GM18520 (cell line): ENCODE data around the gene TWSG1.
"Not testable (repeated sequence)": the region's sequence is repeated elsewhere in the genome, so short reads cannot be mapped to it uniquely, and the experiment has no call there.

Experiments
- ATAC-seq: cut with Tn5 transposase; IDR thresholded peaks from one replicate; pipeline ENCODE4 v1.9.1; 2021; ENCODE audit not compliant: unreplicated experiment

The TWSG1 gene

GRCh38 chr18:9386879-9387278, 52.3 kb downstream of the TWSG1 start:
- ATAC-seq = no peak

DNA sequence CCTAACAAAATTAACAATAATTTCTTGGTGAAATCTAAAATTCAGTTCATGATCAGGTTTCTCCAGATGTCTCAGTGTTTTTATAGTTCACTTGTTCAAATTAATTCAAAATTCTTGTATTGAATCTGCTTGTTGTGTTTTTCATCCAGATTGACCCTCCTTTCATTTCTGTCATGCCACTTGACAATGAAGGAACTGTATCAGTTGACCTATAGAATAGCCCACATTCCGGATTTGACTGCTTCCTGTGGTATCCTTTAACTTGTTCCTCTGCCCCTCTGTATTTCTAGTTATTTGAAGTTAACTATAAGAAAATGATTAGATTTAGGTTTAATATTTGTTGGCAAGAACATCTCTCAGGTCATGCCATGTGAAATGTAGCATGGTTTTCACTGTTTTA, 53.3 kb downstream of the TWSG1 start:
- no peak for ATAC-seq

- no peak for ATAC-seq
Measured at GRCh38 chr18:9389706-9390105, 55.1 kb downstream of the TWSG1 start.

GRCh38 chr18:9392726-9393125, 58.2 kb downstream of the TWSG1 start:
- no peak for ATAC-seq

DNA sequence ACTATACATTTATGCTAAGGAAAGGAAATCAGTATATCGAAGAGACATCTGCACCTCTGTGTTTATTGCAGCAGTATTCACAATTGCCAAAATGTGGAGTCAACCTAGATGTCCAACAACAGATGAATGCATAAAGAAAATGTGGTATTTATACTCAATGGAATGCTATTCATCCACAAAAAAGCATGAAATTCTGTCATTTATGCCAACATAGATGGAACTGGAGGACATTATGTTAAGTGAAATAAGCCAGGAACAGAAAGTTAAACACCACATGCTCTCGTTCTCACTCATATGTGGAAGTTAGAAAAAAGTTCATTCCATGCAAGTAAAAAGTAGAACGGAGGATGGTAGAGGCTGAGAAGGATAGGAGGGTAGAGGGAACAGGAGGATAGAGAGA, 59.5 kb downstream of the TWSG1 start:
- ATAC-seq = no peak

DNA sequence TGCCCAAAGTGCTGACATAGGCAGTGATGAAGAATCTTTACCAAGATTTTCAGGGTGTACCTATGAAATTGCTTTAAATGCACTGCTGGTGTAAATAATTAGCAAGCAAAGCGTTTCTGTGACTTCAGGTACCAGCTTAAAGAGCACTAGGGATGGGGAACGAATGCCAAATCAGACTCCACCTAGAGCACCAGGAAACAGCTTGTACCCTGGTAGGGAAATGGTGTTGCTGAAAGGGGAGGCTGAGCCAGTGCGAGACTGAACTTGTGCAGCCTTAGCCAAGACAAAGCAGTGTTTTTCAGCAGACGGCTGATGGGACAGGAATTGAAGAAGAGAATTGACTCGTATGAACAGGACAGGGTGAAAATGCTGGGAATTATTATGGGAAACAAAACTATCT, 65.6 kb downstream of the TWSG1 start:
- ATAC-seq = no peak

DNA sequence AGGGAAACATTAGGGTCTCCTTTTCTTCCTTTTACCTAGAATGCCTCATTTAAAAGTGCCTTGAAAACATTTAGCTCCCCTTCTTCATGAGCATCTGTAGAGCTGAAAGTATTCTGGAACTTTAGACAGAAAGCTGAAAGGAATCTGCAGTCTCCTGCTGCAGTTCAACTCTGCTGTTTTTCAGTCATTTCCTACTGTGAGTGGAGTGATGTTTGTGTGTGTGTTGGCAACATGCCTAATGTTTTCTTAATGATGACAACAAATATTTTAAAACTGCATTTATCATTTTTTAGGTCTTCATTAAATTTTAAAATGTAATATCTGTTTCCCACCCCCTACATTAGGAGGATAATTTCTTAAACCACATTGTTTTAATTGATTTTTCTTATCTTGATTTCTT, 66.6 kb downstream of the TWSG1 start:
- no peak for ATAC-seq

DNA sequence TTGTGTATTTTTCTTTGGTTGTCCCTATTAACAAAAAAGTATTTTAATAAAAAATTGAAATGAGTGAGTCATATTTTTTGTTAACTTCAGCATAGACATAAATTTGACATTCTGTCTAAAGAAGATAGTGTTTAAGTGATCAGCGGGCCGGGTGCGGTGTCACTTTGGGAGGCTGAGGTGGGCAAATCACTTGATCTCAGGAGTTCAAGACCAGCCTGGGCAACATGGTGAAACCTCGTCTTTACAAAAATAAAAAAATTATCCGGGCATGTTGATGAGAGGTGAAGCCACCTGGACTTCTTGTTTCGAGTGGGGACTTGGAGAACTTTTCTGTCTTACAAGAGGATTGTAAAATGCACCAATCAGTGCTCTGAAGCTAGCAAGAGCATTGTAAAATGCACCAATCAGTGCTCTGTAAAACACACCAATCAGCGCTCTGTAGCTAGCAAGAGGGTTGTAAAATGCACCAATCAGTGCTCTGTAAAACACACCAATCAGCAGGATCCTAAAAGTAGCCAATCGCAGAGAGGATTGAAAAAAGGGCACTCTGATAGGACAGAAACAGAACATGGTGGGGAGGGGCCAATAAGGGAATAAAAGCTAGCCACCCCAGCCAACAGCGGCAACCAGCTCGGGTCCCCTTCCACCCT, 67.9 kb downstream of the TWSG1 start:
- ATAC-seq = not testable (repeated sequence)

- ATAC-seq = no peak
Measured at GRCh38 chr18:9403795-9404564, 69.4 kb downstream of the TWSG1 start.

- no peak for ATAC-seq
Measured at GRCh38 chr18:9404565-9405060, 70.0 kb downstream of the TWSG1 start.

DNA sequence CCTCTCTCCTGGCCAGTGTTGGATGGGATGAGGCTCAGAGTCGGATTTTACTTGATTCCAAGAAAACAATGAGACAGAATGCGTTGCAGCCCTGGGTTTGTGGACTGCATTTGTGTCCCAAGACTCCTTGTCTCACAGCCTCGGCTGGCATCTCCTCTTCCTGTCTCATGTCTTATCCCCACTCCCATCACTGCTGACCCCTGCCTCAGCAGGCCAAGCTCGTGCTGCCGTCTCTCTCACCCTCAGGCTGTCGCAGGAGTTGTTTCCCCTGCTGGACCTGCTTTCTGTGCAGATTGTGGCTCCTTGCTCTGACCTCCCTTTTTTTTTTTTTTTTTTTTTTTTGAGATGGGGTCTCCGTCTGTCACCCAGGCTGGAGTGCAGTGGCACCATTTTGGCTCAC, 70.6 kb downstream of the TWSG1 start:
- no peak for ATAC-seq

DNA sequence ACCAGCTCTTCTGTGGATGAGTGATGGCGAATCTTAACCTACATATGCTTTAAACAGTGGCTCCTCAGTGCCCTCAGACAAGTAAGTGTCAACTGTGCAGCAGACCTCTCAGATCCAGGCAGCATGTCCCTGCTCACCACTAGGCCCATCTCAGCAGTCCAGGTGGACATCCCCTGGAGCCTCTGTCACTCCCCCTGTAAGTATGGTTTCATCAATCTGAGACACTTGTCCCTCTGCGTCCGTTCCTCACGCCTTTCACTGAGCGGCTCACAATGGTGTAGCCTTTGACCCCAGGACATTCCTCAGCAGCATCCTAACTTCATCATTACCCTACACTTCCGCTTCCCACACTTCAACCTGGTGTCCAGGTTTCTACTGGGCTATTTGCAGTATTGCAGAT, 71.4 kb downstream of the TWSG1 start:
- ATAC-seq = no peak

- ATAC-seq = no peak
Measured at GRCh38 chr18:9410515-9410914, 75.9 kb downstream of the TWSG1 start.

DNA sequence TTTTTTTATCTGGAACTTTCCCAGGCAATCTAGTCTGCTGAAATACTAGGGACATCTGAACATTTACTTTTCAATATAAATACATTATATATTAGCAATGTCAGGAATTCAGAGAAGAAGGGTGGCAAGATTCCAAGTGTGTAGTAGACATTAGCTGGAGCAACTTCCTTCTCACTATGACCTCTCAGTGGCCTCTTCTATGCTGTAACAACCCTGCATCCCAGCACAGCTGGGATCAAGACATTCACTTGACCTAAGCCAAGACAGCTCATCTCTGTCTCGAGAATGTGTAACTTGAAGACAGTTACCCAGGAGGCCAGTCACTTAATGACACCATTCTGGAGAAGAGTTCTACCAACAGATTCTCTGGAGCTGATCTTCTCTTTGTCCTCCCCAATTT, 79.0 kb downstream of the TWSG1 start:
- no peak for ATAC-seq

DNA sequence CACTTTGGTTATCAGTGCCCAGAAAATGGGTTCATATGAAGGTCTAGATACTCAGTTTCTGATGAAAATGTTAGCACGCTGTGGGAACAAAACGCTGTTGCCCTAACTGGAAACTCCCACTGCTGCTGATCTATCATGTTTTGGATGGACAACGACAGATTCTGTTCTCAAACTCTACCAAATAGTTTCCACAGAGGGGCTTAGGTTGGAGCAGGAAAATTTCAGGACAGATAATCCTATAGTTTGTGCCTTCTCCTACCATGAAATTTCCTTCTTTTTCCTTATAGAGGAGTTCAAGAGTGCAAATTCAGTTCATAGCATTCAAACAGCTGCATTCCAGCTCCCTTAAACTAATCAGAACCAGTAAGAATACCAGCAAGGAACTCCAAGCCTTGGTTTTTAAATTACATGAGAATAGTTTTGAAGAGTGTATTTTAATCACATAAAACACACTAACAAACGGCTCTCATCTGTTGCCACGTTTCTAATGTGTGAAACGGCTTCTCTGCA, 82.0 kb downstream of the TWSG1 start:
- no peak for ATAC-seq

- ATAC-seq = no peak
Measured at GRCh38 chr18:9417073-9417851, 82.7 kb downstream of the TWSG1 start.

GRCh38 chr18:9418047-9418690, 83.6 kb downstream of the TWSG1 start:
- no peak for ATAC-seq

DNA sequence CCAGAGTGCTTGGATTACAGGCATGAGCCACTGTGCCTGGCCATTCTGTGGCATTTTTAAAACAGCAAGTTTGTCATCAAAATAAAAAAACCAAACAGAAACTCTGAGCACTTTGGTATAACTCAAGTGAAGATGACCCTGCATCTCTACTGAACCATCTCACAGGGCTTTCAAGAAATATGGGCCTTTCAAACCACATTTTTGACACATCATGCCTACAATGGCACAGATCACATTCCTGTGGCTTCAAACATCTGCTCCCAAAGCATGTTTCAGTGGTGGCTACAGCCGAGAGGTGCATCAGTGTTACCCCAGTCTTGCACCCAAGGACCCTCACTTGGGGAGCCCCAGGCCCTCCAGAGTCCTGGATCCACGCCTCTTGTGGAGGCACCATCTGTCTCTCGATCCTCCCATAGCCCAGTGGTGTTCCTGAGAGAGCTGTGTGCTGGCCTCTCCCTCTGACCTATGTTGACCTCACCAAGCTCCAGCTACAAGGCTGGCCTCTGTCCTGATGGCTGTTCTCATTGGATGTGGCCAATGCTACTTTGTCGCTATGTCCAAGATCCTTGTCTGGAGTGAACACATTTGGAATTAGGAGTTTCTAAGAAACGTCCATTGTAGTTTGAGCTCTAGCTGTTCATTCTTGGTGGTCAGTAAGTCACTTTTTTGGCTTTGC, 85.5 kb downstream of the TWSG1 start:
- no peak for ATAC-seq

GRCh38 chr18:9421096-9421900, 86.7 kb downstream of the TWSG1 start:
- ATAC-seq = no peak

DNA sequence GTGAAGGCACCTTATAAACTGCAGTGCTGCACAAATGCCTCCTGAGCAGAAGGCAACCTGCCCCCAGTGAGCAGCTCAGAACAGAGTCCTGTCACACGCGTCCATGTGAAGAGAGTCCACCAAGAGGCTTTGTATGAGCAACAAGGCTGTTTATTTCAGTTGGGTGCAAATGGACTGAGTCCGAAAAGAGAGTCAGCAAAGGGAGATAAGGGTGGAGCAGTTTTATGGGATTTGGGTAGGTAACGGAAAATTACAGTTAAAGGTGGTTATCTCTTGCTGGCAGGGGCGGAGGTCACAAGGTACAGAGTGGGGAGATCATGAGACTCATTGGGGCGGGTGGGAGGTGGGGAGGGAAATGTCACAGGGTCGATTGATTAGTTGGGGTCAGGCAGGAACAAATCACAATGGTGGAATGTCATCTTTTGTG, 87.3 kb downstream of the TWSG1 start:
- no peak for ATAC-seq
